ENCODE data around the gene RORC.
A peak's percentile ranks its signal among the peaks of the same experiment; 100 is the strongest.
"Not testable (repeated sequence)": the region's sequence is repeated elsewhere in the genome, so short reads cannot be mapped to it uniquely, and the experiment has no call there.

Gene RORC

GRCh38 chr1:151803915-151804314, 27.7 kb downstream of the RORC start:
- DNase-seq = no peak

- DNase-seq = no peak
These were observed 28.4 kb downstream of the RORC start for GRCh38 chr1:151803164-151803563.

GRCh38 chr1:151802372-151802771, 29.2 kb downstream of the RORC start:
- DNase-seq = no peak

- DNase-seq = no peak
These were observed 29.8 kb downstream of the RORC start for GRCh38 chr1:151801846-151802245.

GRCh38 chr1:151801310-151801820, 30.2 kb downstream of the RORC start:
- no peak for DNase-seq

GRCh38 chr1:151800830-151801229, 30.8 kb downstream of the RORC start:
- no peak for DNase-seq

GRCh38 chr1:151799179-151800022, 32.2 kb downstream of the RORC start:
- no peak for DNase-seq

GRCh38 chr1:151798571-151798970, 33.0 kb downstream of the RORC start:
- no peak for DNase-seq

GRCh38 chr1:151790940-151791651, 40.5 kb downstream of the RORC start:
- peak; percentile 65 for DNase-seq

GRCh38 chr1:151790071-151790939, 41.3 kb downstream of the RORC start, which contains the start of gene TDRKH:
TDRKH (minus strand) TSS chr1:151790500; CDS start chr1:151783022, 7,478 bp downstream.
- peak; percentile 83 for DNase-seq

- DNase-seq = no peak
These were observed 43.9 kb downstream of the RORC start for GRCh38 chr1:151787689-151788088.

- no peak for DNase-seq
These were observed 47.8 kb downstream of the RORC start for GRCh38 chr1:151783796-151784195.

- no peak for DNase-seq
These were observed 48.9 kb downstream of the RORC start for GRCh38 chr1:151782741-151783140.

GRCh38 chr1:151782026-151782425, 49.6 kb downstream of the RORC start:
- not testable (repeated sequence) for DNase-seq

- DNase-seq = not testable (repeated sequence)
These were observed 50.9 kb downstream of the RORC start for GRCh38 chr1:151780736-151781135.

- DNase-seq = no peak
These were observed 51.8 kb downstream of the RORC start for GRCh38 chr1:151779852-151780251.

- DNase-seq = no peak
These were observed 54.3 kb downstream of the RORC start for GRCh38 chr1:151777317-151777716.

GRCh38 chr1:151776665-151777062, 54.9 kb downstream of the RORC start:
- DNase-seq = no peak

- DNase-seq = no peak
These were observed 55.5 kb downstream of the RORC start for GRCh38 chr1:151775894-151776664.

GRCh38 chr1:151774256-151774922, 57.2 kb downstream of the RORC start:
- DNase-seq = no peak

GRCh38 chr1:151773702-151774101, 57.9 kb downstream of the RORC start:
- no peak for DNase-seq
